ENCODE results near the gene FAM107B.

DNA sequence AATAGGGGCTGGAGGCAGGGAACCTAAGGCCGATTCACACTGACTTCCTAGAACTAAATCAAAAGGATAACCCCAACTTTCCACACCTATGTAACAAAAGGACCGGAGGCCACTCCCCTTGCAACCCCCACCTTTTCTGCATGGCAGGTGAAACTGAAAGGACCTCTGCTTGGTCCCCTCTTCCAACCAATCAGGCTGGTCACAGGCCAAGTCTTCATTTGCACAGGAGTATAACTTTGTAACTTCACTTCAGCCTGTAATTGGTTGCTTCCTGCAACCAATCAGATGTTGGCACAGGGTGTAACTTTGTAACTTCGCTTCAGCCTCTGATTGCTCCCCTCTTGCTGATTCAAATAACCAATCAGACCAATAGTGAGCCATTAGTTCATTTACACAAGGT is 190.0 kb downstream of the FAM107B start:
- TF ChIP-seq CTCF (conservative IDR thresholded peaks at IDR 0.05), result no peak
- TF ChIP-seq EZH2 (IDR thresholded peaks at IDR 0.05; ENCODE audit: low read depth), result no peak

All from PC-9 (cell line).